HEK293T (cell line): Measurements from ENCODE around the gene AXL.

Source experiments
- CTCF ChIA-PET: fragments of 350-600 bp; formaldehyde crosslinking; extraction: SDS; loops from one replicate; lab custom pipeline; 2021; ENCODE audit warnings: antibody characterized with exemption, inconsistent platforms; lab: Yijun Ruan, JAX
- POLR2A ChIA-PET: fragments of 350-600 bp; formaldehyde crosslinking; extraction: SDS; loops from one replicate; lab custom pipeline; 2020; ENCODE audit warnings: antibody characterized with exemption, inconsistent platforms; lab: Yijun Ruan, JAX
- DNase-seq: peaks from one replicate; pipeline ENCODE4 v3.0.0; 2012; ENCODE audit warnings: mixed read lengths; ENCODE audit errors: extremely low spot score
- ARNT ChIP-seq: fragments of 450-650 bp; IDR thresholded peaks from 2 replicates; pipeline ENCODE4 v1.6.1; 2017; ENCODE audit warnings: mild to moderate bottlenecking
- BHLHE40 ChIP-seq: fragments of 450-650 bp; IDR thresholded peaks from 2 replicates; pipeline ENCODE4 v1.6.1; 2016; ENCODE audit warnings: mild to moderate bottlenecking, moderate library complexity, borderline replicate concordance
- CTBP1 ChIP-seq: fragments of 450-650 bp; IDR thresholded peaks from 2 replicates; pipeline ENCODE4 v1.6.1; 2016; ENCODE audit warnings: borderline replicate concordance
- ELF4 ChIP-seq: fragments of 450-650 bp; IDR thresholded peaks from 2 replicates; pipeline ENCODE4 v1.6.1; 2017; ENCODE audit warnings: antibody characterized with exemption
- FOXA1 ChIP-seq: fragments of 450-650 bp; IDR thresholded peaks from 2 replicates; pipeline ENCODE4 v1.6.1; 2016; ENCODE audit warnings: mild to moderate bottlenecking
- FOXK2 ChIP-seq: fragments of 450-650 bp; IDR thresholded peaks from 2 replicates; pipeline ENCODE4 v1.6.1; 2016; ENCODE audit warnings: mild to moderate bottlenecking
- FOXM1 ChIP-seq: fragments of 450-650 bp; IDR thresholded peaks from 2 replicates; pipeline ENCODE4 v1.6.1; 2017; ENCODE audit warnings: mild to moderate bottlenecking, borderline replicate concordance
- L3MBTL2 ChIP-seq: fragments of 450-650 bp; conservative IDR thresholded peaks from 2 replicates; pipeline ENCODE4 v1.6.1; 2016; ENCODE audit warnings: mild to moderate bottlenecking
- NFRKB ChIP-seq: fragments of 450-650 bp; IDR thresholded peaks from 2 replicates; pipeline ENCODE4 v1.6.1; 2016; ENCODE audit warnings: mild to moderate bottlenecking, moderate library complexity
- PKNOX1 ChIP-seq: fragments of 450-650 bp; IDR thresholded peaks from 2 replicates; pipeline ENCODE4 v1.6.1; 2016
- SP1 ChIP-seq: fragments of 450-650 bp; IDR thresholded peaks from 2 replicates; pipeline ENCODE4 v1.6.1; 2017
- TARDBP ChIP-seq: fragments of 450-650 bp; IDR thresholded peaks from 2 replicates; pipeline ENCODE4 v1.6.1; 2016
- ZNF384 ChIP-seq: fragments of 450-650 bp; IDR thresholded peaks from 2 replicates; pipeline ENCODE4 v1.6.1; 2016

Gene AXL

GRCh38 chr19:41310033-41310831 lies 91.2 kb downstream of the AXL start, which contains the start of gene CCDC97:
Gene CCDC97, plus strand, starts transcription at chr19:41310172. Its CDS starts 139 bp downstream, at chr19:41310311.
- CTCF ChIA-PET = no interaction called here
- peak; percentile 74 for TF ChIP-seq PKNOX1
- peak; percentile 72; the same call in 1 of the 2 replicates for TF ChIP-seq CTBP1
- peak; percentile 88 for TF ChIP-seq TARDBP
- TF ChIP-seq BHLHE40 = no peak
- TF ChIP-seq SP1 = no peak
- TF ChIP-seq ELF4 = peak; percentile 50; the same call in 1 of the 2 replicates
- peak; percentile 34 for TF ChIP-seq L3MBTL2
- TF ChIP-seq FOXM1 = peak; percentile 8; the same call in 1 of the 2 replicates
- peak; percentile 91 for DNase-seq
- POLR2A ChIA-PET = interaction anchor here (1.0 to 2.1 kb wide), 4 partner anchors 42 to 129 kb away, joined by 3 to 5 read pairs (median 4); partner anchors contain the start of genes DMAC2 and HNRNPUL1

- TF ChIP-seq FOXK2 (no peak), BHLHE40 (no peak), SP1 (no peak), ARNT (no peak), NFRKB (no peak), ZNF384 (no peak), FOXA1 (no peak), ELF4 (no peak), L3MBTL2 (no peak), FOXM1 (no peak)
- CTCF ChIA-PET = no interaction called here
- POLR2A ChIA-PET = interaction anchor here (0.6 to 2.1 kb wide), 4 partner anchors 41 to 53 kb away, joined by 3 to 5 read pairs (median 4); partner anchors contain the start of genes B9D2 and HNRNPUL1
- DNase-seq = no peak
These were observed 92.0 kb downstream of the AXL start for GRCh38 chr19:41311072-41311471.
